ENCODE results near the gene STPG2.
"Not testable (repeated sequence)": the region's sequence is repeated elsewhere in the genome, so short reads cannot be mapped to it uniquely, and the experiment has no call there.

STPG2 gene

DNA sequence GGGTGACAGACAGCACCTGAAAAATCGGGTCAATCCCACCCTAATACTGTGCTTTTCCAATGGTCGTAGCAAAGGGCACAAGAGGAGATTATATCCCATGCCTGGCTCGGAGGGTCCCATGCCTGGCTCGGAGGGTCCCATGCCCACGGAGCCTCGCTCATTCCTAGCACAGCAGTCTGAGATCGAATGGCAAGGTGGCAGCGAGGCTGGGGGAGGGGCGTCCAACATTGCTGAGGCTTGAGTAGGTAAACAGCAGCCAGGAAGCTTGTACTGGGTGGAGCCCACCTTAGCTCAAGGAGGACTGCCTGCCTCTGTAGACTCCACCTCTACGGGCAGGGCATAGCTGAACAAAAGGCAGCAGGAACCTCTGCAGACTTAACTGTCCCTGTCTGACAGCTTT is 365.1 kb downstream of the STPG2 start:
- DNase-seq, result no peak

DNA sequence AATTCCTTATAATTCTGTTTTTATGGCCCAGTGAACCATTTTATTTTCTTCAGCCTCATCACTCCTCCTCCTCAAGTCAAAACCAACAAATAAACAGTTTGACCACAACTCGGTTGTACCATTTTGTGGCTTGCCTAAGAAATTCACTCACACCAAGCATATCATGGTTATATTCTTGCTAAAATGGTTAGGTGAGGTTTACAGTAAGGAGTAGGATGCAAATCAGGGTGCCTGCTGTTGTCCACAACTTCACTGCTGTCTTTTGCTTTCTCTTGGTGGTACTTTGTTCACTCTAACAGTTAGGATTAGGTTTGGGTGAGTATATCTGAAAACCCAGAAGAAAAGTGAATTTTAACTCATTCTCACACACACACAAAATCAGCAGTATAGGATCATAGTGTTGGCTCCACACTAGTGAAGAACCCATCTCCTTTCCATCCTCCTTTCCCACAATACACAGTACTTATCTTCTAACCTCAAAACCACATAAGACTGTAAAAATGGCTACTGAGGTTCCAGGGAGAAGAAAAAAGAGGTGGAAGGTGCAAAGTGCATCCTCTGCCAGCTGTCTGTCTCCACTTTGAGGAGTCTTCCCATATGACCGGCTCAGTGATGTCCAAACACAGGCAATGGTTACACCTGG is 368.8 kb downstream of the STPG2 start:
- no peak for DNase-seq

DNA sequence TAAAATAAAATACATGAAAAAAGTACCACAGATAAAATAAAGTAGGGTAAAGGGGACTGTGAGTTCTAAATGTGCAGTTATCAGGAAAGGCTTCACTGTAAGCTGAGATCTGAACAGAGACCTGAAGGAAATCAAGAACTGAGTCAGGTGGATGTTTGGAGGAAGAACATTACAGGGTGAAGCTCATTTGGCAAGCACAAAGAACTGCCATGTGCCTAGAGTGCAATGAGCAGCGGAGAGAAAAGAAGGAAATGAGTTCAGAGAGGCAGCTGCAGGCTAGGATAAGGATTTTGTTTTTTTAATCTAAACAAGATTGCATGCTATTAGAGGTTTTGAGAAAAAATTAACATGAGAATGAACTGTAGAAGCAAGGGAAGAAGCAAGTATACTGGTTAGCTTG is 373.1 kb downstream of the STPG2 start:
- no peak for DNase-seq

DNA sequence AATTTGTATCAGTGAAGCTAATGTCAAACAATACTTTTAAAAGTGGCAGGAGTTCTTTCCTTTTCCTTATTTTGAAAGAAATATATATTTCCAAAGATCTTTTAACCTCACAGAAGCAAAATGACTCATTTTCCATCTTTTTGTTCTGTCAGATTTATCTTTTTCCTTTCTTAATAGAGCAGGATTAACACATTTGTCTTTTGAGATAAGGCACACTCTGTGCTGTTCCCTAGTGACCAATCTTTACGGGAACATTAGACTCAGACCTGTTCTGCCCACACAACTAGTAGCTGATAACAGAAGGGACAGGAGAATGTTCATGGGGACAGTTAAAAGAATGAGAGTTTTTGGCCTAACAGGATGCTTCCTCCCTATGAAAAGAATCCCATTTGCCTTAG is 381.2 kb downstream of the STPG2 start:
- no peak for DNase-seq

DNA sequence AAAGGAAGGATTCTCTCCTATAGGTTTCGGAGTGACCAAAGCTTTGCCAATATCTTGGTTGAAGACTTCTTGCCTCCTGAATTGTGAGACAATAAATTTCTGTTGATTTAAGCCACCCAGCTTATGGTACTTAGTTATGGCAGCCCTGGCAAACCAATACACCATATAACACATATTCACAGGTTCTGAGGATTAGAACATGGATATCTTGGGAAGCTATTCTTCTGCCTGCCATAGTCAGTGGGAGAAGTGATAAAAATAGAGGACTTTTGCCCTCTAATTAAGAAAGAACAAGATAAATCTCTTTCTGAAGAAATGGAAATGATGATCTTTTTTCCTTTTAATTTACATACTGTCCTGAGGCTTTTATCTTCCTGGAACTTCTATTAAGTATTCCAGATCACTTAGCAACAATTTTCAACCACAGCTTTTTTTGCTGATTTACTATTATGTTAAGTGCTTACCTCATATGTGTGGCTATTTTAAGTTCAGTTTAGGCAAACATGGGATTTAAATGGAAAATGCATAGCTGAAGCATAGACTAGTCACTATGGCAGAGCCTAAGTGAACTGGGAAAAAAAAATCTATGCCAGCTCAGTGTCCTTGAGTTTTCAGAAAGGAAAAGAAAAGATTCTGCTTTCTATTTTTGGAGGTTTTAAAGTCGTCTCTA is 381.7 kb downstream of the STPG2 start:
- DNase-seq, result no peak

DNA sequence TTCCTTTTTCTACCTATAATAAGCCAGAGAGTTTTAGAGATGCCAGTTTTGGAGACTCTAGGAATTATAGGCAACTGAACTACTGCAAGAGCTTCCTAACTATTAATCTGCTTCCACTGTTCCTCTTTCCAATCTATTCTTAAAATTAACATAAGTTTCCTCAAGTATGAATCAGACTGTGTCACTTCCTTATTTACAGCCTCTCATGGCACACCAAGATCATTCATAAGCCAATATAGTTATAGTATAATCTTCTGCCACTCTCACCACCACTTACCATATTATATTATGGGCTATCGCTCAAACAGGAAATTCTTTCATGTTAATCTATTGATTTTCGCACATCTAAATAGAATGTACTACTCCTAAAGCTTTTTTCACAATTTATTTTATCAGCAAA is 383.5 kb downstream of the STPG2 start:
- DNase-seq, result no peak

DNA sequence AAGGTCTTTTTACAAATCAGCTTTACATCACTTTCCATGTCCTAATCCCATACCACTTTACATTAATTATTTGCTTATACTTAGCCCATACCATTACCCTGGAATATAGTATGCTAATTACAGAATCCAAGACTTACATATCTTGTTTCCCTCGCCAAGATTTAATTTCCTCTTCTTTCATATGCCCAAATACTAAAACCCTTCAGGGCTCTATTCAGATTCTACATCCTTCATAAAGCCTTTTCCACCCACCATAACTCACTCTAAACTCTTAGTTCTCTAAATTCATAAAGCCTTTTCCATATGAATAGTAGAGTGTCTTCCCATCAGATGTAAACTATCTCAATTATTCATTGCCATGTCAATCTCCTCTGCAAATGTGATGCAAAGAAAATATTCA is 390.7 kb downstream of the STPG2 start:
- no peak for DNase-seq

DNA sequence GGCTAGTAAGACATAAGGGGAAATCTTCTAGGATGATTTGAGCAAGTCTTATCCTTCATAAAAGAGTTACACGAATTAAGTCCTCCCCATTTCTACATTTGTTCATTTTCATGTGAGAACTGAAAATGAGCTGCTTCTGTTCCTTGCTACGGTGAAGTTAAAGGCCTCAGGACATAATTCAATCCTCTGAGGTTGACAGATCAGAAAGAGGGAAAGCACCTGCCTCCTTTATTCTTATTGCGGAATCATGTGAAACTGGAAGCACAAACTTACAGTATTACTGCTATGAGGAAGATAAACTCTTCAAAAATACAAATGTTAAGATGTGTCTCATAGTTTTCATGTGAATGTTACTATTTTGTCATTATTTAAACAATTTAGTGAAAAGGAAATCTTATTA is 395.3 kb downstream of the STPG2 start:
- DNase-seq, result no peak

DNA sequence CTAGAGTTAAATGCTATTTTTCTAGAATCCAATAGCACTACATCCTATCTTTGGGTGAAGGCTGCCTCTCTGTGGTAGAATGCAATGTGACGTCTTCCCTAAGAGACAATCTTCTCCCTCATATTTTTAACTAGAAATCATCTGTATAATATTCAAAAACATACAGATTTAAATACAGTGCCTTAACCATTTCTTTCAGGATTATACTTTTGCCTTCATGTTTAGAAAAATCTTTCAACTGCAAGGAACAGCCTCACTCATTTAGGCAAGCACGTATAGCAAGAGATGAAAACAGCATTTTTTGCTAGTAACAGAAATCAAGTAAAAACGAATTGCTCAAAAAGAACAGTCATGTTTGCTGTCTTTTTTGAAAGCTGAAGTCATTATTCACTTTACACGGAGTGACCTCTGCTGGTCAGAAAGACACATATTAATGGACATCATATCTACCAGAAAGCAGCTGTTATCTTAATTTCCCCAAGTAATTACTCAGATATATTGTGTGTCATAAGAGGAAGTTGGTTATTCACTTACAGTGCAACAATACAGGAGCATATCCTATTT is 422.3 kb downstream of the STPG2 start:
- peak; percentile 18 for DNase-seq

DNA sequence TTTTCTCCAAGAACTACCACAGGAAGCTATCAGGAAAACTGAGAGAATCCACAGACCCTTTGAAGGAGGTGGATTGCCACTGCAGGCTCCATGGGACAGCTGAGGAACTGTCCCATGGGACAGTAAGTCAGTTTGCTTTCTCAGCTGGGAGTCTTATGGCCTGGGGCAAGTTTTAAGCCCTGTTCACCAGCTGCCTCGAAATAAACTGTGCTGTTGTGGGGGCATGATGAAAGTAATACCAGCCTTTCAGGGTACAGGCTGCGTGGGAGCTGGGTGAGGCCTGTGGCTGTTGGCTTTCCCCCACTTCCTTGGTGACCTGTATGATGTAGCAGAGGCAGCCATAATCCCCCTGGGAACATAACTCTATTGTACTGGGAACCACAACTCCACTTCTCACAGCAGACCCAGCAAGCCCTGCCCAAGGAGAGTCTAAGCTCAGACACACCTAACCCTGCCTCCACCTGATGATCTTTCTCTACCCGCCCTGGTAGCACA is 452.1 kb downstream of the STPG2 start:
- no peak for DNase-seq

DNA sequence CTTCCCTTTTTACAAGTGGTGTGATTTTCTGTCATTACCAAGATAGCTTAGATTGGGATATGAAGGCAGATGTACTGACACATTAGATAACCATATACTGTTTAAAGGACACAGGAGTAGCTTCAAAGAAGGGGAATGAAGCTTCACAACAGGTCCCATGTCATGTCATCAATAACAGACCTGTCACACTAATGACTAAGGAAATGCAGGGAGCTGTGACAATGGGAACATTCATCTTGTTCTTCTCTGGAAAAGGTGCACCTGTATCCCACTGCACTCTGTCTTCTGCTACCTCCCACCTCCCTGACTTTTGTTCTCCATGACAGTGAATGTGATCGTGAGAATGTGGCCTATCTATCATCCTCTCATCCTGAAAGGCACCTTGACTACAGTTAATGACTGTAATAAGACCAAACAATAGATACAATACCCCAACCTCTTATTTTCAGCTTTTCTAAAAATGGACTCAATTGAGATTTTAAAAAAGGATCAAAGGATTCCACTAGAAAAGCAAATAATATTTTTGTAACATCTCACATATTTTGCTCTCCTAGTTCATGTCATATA is 472.5 kb downstream of the STPG2 start:
- DNase-seq, result no peak

DNA sequence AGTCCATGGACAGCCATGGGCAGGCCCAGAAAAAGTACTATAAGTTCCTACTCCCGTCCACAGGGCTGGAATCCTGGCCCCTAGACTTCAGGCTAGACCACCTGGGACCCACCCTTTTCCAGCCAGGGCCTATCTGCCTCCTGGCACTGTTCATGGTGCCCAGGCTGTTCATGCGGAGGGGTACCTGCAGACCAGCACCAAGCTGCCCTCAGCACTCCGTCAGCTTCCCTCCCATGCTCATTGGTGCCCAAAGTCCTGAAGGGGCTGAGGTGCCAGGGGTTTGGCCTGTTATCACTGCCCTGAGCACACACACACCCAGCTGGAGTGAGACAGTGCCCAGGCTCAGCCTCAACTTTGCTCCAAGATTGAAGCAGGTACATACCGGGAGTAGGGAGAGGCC is 477.7 kb downstream of the STPG2 start:
- no peak for DNase-seq

DNA sequence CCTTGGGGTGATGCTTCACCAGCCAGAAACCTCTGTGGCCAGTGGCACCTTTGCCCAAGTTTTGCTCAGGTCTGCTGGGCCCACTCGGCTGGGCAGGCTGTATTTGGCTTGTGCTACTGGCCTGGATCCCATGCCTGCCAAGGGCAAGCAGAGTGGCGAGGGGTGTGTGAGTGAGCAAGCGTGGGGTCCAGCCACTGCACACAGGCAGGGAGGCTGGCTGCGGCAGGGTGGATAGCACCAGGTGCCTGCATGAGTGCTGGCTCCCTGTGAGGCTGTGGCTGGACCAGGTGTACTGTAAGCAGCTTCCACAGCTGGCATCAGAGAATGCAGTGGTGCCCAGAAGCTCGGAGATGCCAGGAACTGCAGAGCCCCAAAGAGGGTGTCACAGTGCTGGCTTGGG is 478.5 kb downstream of the STPG2 start:
- no peak for DNase-seq

DNA sequence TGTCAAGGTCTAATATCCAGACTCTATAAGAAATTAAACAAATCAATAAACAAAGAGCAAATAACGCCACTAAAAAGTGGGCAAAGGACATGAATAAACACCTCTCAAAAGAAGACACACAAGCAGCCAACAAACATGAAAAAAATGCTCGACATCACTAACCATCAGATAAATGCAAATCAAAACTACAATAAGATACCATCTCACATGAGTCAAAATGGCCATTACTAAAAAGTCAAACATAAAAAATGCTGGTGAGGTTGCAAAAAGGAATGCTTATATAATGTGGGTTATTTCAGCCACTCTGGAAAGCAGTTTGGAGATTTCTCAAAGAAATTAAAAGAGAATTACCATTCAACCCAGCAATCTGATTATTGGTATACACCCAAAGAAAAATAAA is 481.1 kb downstream of the STPG2 start:
- DNase-seq, result peak; percentile 25

DNA sequence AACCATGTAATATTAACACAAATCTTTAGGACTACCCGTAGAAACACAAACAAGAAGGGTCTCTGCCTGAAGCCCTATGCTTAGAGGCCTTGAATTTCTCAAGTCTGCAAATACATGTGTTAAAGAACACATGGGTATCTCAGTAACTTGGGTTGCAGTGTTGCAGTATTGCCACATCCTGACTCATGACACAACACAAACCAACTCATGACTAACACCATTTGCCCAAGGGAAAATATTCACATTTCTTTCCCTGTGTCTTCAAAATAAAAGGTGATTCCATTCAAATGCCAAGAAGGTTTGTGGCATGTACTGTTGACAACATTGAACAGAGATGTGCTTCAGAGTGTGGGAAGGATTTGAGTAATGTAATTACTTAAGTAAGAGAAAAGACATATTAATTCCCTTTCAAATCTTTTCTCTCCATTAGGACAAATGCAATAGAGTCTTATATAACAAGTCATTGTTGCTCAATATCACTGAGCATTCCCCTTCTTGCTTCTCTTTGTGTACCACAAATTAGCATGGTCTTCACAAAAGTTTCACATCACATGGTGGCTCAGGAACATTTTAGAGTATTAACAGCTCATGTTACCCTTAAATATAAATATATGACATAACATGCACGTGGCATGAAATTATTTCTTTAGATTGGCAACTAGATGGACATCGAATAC is 487.1 kb downstream of the STPG2 start:
- peak; percentile 82 for DNase-seq

DNA sequence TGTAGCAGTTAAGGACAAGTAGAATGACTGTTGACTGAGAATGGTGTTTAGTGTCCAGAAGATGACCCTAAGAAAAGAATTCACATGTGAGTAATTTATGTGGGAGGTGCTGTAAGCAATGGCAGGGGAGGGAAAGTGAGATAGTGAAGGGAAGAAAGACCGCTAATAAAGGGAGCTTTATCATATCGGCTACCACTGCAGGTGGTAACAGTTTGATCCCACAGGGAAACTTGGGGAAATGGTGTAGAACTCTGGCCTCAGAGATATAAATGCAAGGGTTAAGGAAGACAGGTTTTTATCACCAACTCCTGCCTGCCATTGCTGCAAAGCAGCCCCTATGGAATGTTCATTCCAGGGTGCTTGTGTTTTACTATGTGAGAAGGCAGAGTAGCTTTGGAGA is 489.6 kb downstream of the STPG2 start:
- no peak for DNase-seq

DNA sequence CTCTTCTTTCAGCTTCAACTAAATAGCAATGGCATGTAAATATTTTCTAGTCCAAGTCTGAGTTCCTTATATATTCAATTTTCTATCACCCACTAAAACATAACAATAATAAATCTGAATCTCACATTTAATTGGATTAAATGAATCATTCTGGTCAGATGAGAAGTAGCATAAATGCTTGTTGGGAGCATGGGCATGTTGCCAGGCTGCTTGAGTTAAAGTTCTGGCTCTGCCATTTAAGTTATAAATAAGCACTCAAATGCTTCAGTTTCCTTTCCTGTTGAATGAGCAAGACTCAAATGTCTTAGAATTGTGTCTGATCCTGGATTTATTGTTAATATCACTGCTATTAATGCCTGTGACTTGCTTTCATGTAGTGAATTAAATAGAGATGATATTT is 496.3 kb downstream of the STPG2 start:
- peak; percentile 64 for DNase-seq

DNA sequence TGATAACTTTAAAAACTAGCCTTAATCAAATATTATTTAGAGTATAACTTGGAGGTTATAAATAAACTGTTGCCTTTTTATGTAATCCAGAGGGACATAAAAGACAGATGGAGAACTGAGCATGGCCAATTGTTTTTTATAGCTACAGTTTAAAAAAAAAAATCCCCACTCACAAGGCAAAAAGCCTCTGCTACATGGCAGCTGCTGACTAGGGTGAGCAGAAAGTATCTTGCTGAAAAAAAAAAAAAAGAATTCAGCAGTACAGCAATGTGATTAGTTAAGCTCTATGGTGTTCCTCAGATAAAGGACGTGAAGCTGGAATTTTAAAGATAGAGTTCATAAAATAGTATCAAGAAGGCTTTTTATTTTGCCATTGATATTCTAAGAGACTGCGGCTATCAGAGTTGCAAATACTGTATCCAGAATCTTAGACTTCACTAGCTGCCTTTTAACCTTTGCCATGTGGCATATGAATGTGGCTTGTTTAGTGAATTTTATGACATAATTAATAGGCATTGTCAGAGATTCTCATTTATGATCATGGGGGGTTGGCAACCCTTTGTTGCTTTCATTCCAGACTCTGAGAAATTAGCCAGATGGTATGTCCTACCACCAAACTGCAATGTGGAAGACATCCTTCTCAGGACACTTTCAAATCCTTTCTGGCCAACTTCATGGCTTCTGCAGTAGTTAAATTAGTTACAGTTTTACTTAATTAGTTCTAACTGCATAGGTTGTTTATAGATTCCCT is 498.0 kb downstream of the STPG2 start:
- DNase-seq, result no peak

DNA sequence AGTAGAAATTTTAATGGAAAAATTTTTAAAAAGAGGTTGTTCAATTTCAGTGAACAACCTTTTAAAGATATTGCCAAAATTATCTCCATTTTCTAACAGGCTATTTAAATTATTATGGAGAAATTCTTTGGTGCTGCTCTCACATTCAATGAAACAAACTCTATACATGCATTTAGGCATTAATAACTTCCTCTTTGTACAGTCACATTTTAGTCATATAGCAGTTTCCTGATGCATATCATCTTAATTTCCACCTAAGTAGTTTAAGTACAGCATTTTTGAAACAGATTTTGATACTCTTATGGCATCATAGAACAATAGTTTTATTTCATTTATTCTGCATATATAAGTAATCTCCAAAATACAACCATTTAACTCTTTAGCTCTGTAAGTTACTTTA is 500.1 kb downstream of the STPG2 start:
- no peak for DNase-seq

DNA sequence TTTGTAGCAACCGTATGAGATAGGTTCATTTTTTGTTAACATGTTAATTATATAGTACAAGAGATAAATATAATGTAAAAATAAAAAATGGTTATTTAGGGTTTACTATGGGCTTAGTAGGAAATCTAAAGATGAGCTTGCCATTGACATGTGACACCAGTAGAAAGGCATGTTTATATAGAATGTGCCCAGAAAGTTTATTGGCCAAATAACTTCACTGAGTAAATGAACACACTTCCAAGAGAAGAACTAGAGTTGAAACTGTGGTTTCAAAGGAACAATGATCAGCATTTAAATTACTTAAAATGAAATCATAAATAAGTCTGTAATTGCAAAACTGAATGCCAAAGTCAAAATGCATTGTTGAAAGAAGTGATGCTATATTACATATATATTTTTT is 503.3 kb downstream of the STPG2 start:
- DNase-seq, result no peak

DNA sequence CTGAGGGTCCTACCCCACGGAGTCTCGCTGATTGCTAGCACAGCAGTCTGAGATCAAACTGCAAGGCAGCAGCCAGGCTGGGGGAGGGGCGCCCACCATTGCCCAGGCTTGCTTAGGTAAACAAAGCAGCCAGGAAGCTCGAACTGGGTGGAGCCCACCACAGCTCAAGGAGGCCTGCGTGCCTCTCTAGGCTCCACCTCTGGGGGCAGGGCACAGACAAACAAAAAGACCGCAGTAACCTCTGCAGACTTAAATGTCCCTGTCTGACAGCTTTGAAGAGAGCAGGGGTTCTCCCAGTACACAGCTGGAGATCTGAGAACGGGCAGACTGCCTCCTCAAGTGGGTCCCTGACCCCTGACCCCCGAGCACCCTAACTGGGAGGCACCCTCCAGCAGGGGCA is 509.4 kb downstream of the STPG2 start:
- DNase-seq, result not testable (repeated sequence)

DNA sequence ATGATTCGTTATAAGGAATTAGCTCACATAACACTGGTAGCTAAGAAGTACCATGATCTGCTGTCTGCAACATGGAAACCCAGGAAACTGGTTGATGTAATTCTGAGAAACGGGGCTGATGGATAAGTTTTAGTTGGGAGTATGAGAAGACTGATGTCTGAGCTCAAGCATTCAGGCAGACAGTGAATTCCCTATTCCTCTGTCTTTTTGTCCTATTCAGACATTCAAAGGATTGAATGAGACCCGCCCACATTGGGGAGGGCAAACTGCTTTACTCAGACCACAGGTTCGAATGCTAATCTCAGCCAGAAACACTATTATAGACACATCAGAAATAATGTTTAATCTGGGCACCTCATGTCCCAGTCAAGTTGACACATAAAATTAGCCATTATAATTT is 515.5 kb downstream of the STPG2 start:
- no peak for DNase-seq

DNA sequence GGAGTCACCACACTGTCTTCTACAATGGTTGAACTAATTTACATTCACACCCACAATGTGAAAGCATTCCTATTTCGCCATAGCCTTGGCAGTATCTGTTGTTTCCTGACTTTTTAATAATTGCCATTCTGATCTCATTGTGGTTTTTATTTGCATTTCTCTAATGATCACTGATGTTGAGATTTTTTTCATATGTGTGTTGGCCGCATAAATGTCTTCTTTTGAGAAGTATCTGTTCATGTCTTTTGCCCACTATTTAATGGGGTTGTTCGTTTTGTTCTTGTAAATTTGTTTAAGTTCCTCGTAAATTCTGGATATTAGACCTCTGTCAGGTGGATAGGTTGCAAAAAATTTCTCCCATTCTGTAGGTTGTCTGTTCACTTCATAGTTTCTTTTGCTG is 519.1 kb downstream of the STPG2 start:
- no peak for DNase-seq

All from fibroblast of upper back skin (primary cell).